GM12878 (cell line): ENCODE data around the gene SHISA2. TPM values are rescaled to one million over a fixed set of nuclear protein-coding genes. Genes with fewer than 3 reads are reported as not detected.
"Not testable (repeated sequence)": the region's sequence is repeated elsewhere in the genome, so short reads cannot be mapped to it uniquely, and the experiment has no call there.

Source experiments
- ATAC-seq: fragments of 200-7000 bp; cut with Tn5 transposase; 3 replicates; pipeline ENCODE4 v1.9.1; 2020; ENCODE audit warnings: mild to moderate bottlenecking, moderate library complexity
- BruUV-seq: library from RNA; stranded (reverse); fragments of 400-500 nt; replicated peaks from 2 replicates; lab custom pipeline; 2021; lab: Mats Ljungman, UMichigan
- CTCF ChIA-PET: fragments of 300-600 bp; sonication (Branson Sonifier 250); formaldehyde crosslinking; extraction: SDS; loops from one replicate; lab custom pipeline; 2021; ENCODE audit warnings: inconsistent platforms; lab: Yijun Ruan, JAX
- POLR2A ChIA-PET: fragments of 350-600 bp; formaldehyde crosslinking; extraction: SDS; loops from one replicate; lab custom pipeline; 2021; ENCODE audit warnings: inconsistent platforms; lab: Charles Lee
- RAD21 ChIA-PET: fragments of 300-600 bp; sonication (Branson Sonifier 250); formaldehyde crosslinking; loops from one replicate; lab custom pipeline; 2023; ENCODE audit warnings: antibody characterized with exemption; ENCODE audit not compliant: unreplicated experiment; lab: Charles Lee
- SMC1A ChIA-PET: fragments of 300-600 bp; sonication (Branson Sonifier 250); formaldehyde crosslinking; loops from one replicate; lab custom pipeline; 2023; ENCODE audit not compliant: unreplicated experiment, uncharacterized antibody; lab: Charles Lee
- DNase-seq: peaks from one replicate; pipeline ENCODE4 v3.0.0-alpha.2; 2011; ENCODE audit warnings: low read depth, low spot score
- FAIRE-seq: peaks from 3 replicates; lab custom pipeline; 2011; peaks lifted over from hg19 to GRCh38; lab: Jason Lieb, UNC
- H2AFZ ChIP-seq: 2 replicates; pipeline ENCODE4 v1.6.0; 2011; ENCODE audit warnings: low read depth, low read length, control low read depth; ENCODE audit not compliant: control insufficient read depth
- H3K27ac ChIP-seq: 2 replicates; pipeline ENCODE4 v1.5.1; 2011; ENCODE audit warnings: control low read depth; ENCODE audit not compliant: control insufficient read depth, insufficient read depth
- H3K27me3 ChIP-seq, 2 experiments: replicated peaks in 1 of 2; 2 replicates each; pipeline versions ENCODE4 v1.6.0 to v1.6.1; 2011; ENCODE audit warnings: low read length in 1 of 2; ENCODE audit not compliant: control insufficient read depth in 2 of 2, insufficient read depth in 2 of 2
- H3K36me3 ChIP-seq, 2 experiments: 2 replicates each; pipeline ENCODE4 v1.5.1; 2011; ENCODE audit warnings: low read length in 1 of 2; ENCODE audit not compliant: control insufficient read depth in 2 of 2, insufficient read depth in 2 of 2
- H3K4me1 ChIP-seq: 2 replicates; pipeline ENCODE4 v1.6.1; 2011; ENCODE audit warnings: mild to moderate bottlenecking, low read length, moderate library complexity, mixed read lengths; ENCODE audit not compliant: control insufficient read depth, insufficient read depth
- H3K4me2 ChIP-seq: 2 replicates; pipeline ENCODE4 v1.6.0; 2011; ENCODE audit warnings: control low read depth; ENCODE audit not compliant: control insufficient read depth, insufficient read depth
- H3K4me3 ChIP-seq: fragments of 200-600 bp; sonication (generic); 2 replicates; pipeline ENCODE4 v1.5.1; 2016
- H3K79me2 ChIP-seq: 2 replicates; pipeline ENCODE4 v1.6.0; 2011; ENCODE audit warnings: low read length; ENCODE audit not compliant: control insufficient read depth, insufficient read depth
- H3K9ac ChIP-seq: 2 replicates; pipeline ENCODE4 v1.8.0; 2011; ENCODE audit warnings: low read length, control low read depth, mixed read lengths; ENCODE audit not compliant: control insufficient read depth, insufficient read depth
- H3K9me3 ChIP-seq: replicated peaks from 3 replicates; pipeline ENCODE4 v1.5.1; 2011; ENCODE audit warnings: mild to moderate bottlenecking, low read length; ENCODE audit not compliant: control insufficient read depth, insufficient read depth
- H4K20me1 ChIP-seq: 2 replicates; pipeline ENCODE4 v1.6.0; 2011; ENCODE audit not compliant: control insufficient read depth, insufficient read depth
- CBX5 ChIP-seq: sonication (generic); IDR thresholded peaks from 2 replicates; pipeline ENCODE4 v1.6.1; 2016; ENCODE audit warnings: low read depth, moderate library complexity, mild to moderate bottlenecking, inconsistent platforms
- RAD51 ChIP-seq: fragments of 450-650 bp; IDR thresholded peaks from 2 replicates; pipeline ENCODE4 v1.6.1; 2016; ENCODE audit warnings: moderate library complexity, mild to moderate bottlenecking, inconsistent platforms
- WGBS: methylation state at CpG from one replicate; pipeline ENCODE4 v1.1.6; 2016; ENCODE audit warnings: low lambda C conversion rate; ENCODE audit not compliant: insufficient replicate concordance, insufficient coverage; ENCODE audit errors: missing lambda C conversion rate; 5-methylcytosine and 5-hydroxymethylcytosine counted together
- in situ Hi-C: fragments of 300-500 bp; cut with MboI; formaldehyde crosslinking; loops from 9 replicates; pipeline ENCODE4 v1.14.3; 2018; ENCODE audit warnings: mixed read lengths
- intact Hi-C: fragments of 100-400 bp; cut with micrococcal nuclease; formaldehyde crosslinking; loops from one replicate; pipeline ENCODE4 v1.14.2; 2022; ENCODE audit not compliant: unreplicated experiment
- polyA plus RNA-seq, 11 experiments: library from polyadenylated mRNA; depleted of rRNA in 4 of 11; unstranded in 6 of 11; stranded (reverse) in 5 of 11; fragments of >200 nt; fragmentation: Nextera tagmentation in 4 of 11; fragmentation: Illumina TruSeq in 1 of 11; extraction: Ambion mirVana in 4 of 11; extraction: Trizol in 1 of 11; gene quantifications; 1 replicate in 1 of 11; 2 replicates in 10 of 11; pipeline versions ENCODE4 v1.2.1 to v1.2.3, GENCODE V29; 2011 to 2016; ENCODE audit warnings: inconsistent platforms in 2 of 11, missing spikeins in 2 of 11, low read depth in 1 of 11
- total RNA-seq, 4 experiments: library from RNA; depleted of rRNA in 3 of 4; stranded (reverse); fragments of >200 nt in 3 of 4; fragmentation: Illumina TruSeq in 1 of 4; extraction: Trizol in 1 of 4; gene quantifications; 2 replicates each; pipeline versions ENCODE4 v1.2.1 to v1.2.3, GENCODE V29; 2013 to 2021
- TF ChIP-seq, protein P1 (sequence below): fragments of 450-650 bp; IDR thresholded peaks from 2 replicates; pipeline ENCODE4 v1.6.1; 2018; ENCODE audit warnings: mild to moderate bottlenecking, low read depth, moderate library complexity; ENCODE audit not compliant: partially characterized antibody

Gene SHISA2
- total and polyA plus RNA-seq, 10 of the 15 experiments (the other 5 are each of a cell fraction or from before 2014, with no cell fraction given), result 0.04 to 0.08 TPM; not detected in 8

DNA sequence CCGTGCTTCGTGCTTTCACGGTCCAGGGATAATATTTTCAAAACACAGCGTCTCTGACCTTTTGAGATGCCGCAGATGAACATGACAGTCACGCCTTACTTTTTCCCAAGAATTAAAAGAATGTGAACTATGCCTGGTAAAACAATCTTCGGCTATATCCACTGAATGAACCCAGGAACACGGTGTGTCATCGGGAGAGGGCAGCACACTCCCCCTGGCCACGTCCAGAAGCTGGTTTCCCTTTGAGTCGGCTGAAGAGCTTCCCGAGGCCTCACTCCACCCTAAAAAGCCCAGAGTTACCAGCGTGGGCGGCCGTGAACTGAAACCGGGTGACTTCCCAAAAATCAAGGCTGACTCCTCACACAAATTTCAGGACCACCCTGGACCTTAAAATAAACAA, 22.9 kb upstream of the SHISA2 start:
- intact Hi-C loops (no loop called here), in situ Hi-C loops (no loop called here)
- no peak for FAIRE-seq
- H3K9me3 ChIP-seq, result no peaks in the 10 kb centered on the region
- SMC1A ChIA-PET, result interaction anchor here (1.4 kb wide), 1 partner anchor 503 kb away, joined by 3 read pairs; no protein-coding TSS in a partner anchor
- 32% methylated on average over 16 of the region's 16 CpGs for WGBS
- POLR2A ChIA-PET, result no interaction called here
- no peak for DNase-seq
- TF ChIP-seq, protein P1, sequence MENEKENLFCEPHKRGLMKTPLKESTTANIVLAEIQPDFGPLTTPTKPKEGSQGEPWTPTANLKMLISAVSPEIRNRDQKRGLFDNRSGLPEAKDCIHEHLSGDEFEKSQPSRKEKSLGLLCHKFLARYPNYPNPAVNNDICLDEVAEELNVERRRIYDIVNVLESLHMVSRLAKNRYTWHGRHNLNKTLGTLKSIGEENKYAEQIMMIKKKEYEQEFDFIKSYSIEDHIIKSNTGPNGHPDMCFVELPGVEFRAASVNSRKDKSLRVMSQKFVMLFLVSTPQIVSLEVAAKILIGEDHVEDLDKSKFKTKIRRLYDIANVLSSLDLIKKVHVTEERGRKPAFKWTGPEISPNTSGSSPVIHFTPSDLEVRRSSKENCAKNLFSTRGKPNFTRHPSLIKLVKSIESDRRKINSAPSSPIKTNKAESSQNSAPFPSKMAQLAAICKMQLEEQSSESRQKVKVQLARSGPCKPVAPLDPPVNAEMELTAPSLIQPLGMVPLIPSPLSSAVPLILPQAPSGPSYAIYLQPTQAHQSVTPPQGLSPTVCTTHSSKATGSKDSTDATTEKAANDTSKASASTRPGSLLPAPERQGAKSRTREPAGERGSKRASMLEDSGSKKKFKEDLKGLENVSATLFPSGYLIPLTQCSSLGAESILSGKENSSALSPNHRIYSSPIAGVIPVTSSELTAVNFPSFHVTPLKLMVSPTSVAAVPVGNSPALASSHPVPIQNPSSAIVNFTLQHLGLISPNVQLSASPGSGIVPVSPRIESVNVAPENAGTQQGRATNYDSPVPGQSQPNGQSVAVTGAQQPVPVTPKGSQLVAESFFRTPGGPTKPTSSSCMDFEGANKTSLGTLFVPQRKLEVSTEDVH, result no peak
- TF ChIP-seq CBX5 (no peak), RAD51 (no peak)
- H3K4me2 ChIP-seq, result no peak overlapping the region
- H3K27me3 ChIP-seq, result 0 out of 4 replicates have a peak, but pooled peaks cover 0 to 2% of the 10 kb centered on the region in 2 experiments
- H3K36me3 ChIP-seq, result no peaks in the 10 kb centered on the region
- no peak overlapping the region for H3K9ac ChIP-seq
- no peaks in the 10 kb centered on the region for H3K4me1 ChIP-seq
- RAD21 ChIA-PET, result no interaction called here
- no peak overlapping the region for H3K27ac ChIP-seq
- no TSS peak for BruUV-seq
- no peaks in the 10 kb centered on the region for H3K79me2 ChIP-seq
- ATAC-seq, result no peak
- CTCF ChIA-PET, result interaction anchor here (0.6 kb wide), 1 partner anchor 389 kb away, joined by 3 read pairs; no protein-coding TSS in a partner anchor
- H4K20me1 ChIP-seq, result no peaks in the 10 kb centered on the region
- H2AFZ ChIP-seq, result no peak overlapping the region
- no peak overlapping the region for H3K4me3 ChIP-seq

DNA sequence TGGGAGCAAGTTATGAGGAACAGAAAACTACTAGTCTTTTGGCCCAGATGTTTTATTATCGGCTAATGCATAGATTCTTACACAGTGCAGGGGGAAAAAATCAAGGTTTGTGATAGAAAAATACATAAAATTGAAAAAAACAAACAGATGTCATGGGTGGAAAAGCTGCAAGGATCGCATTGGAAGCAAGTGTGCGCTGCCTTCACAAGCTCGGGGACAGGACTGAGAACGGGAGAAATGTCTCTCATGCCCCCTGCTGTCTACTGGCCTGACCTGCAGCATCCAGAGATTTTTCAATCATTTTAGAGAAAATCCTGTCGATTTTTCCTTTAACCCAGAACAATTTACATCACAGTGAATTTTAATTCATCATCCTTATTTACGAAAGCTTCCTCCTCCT, 20.5 kb upstream of the SHISA2 start:
- POLR2A ChIA-PET, H3K27ac ChIP-seq, BruUV-seq, H3K9ac ChIP-seq, in situ Hi-C loops, H3K27me3 ChIP-seq, H3K36me3 ChIP-seq, H3K9me3 ChIP-seq, H3K4me2 ChIP-seq, H2AFZ ChIP-seq, DNase-seq, H3K79me2 ChIP-seq, H3K4me1 ChIP-seq, H3K4me3 ChIP-seq, H4K20me1 ChIP-seq, intact Hi-C loops, RAD21 ChIA-PET: not testable (repeated sequence)
- peak; percentile 96 for FAIRE-seq
- ATAC-seq, result peak; percentile 79
- ChIA-PET CTCF (interaction anchor here (1.4 kb wide), 1 partner anchor 495 kb away, joined by 3 read pairs; no protein-coding TSS in a partner anchor), SMC1A (interaction anchor here (1.1 kb wide), 1 partner anchor 498 kb away, joined by 3 read pairs; no protein-coding TSS in a partner anchor)
- WGBS, result 6% methylated on average over 5 of the region's 7 CpGs
